ENCODE measurements around the gene HECW1.

Gene HECW1

DNA sequence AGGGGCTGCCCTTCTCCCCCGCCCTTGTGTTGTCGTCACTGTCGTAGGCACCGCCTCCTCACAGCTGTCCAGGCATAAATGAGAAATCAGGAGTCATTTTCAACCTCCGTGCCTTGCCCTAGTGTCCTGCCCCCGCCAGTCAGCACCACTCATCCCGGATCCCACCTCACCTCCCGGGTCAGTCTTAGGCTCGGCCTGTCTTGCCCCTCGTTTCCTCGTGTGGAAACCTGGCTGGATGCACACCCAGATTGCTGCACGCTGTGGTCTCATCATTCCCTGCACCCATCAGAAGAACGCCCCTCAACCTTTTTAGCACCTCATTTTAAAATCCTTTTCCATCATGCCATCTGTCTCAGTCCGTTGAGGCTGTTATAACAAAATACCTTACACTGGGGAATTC lies 213.1 kb downstream of the HECW1 start:
- Histone ChIP-seq H3F3A (ENCODE audit: low read depth) (no peaks in the 10 kb centered on the region), H3K4me2 (ENCODE audit: low read depth, low read length, poor library complexity, severe bottlenecking) (no peak overlapping the region), H2AFZ (ENCODE audit: low read length) (no peak overlapping the region), H3K9me2 (replicated peaks; ENCODE audit: low read depth, low read length) (no peaks in the 10 kb centered on the region), H3K4me3 (ENCODE audit: low read length, poor library complexity, severe bottlenecking) (no peak overlapping the region), H3K79me2 (ENCODE audit: insufficient read depth, low read length) (no peaks in the 10 kb centered on the region), H3K4me1 (ENCODE audit: insufficient read depth, low read length, poor library complexity, severe bottlenecking) (no peaks in the 10 kb centered on the region), H4K20me1 (ENCODE audit: insufficient read depth, low read length, poor library complexity, severe bottlenecking) (no peaks in the 10 kb centered on the region), H3K27me3 (ENCODE audit: insufficient read depth, low read length, poor library complexity, severe bottlenecking) (no peaks in the 10 kb centered on the region), H3K9me3 (ENCODE audit: insufficient read depth, low read depth, low read length) (no peaks in the 10 kb centered on the region), H3K36me3 (ENCODE audit: insufficient read depth, low read length) (no peaks in the 10 kb centered on the region), H3K9ac (ENCODE audit: low read depth, low read length, poor library complexity, severe bottlenecking) (no peak overlapping the region)
- TF ChIP-seq, protein P1, sequence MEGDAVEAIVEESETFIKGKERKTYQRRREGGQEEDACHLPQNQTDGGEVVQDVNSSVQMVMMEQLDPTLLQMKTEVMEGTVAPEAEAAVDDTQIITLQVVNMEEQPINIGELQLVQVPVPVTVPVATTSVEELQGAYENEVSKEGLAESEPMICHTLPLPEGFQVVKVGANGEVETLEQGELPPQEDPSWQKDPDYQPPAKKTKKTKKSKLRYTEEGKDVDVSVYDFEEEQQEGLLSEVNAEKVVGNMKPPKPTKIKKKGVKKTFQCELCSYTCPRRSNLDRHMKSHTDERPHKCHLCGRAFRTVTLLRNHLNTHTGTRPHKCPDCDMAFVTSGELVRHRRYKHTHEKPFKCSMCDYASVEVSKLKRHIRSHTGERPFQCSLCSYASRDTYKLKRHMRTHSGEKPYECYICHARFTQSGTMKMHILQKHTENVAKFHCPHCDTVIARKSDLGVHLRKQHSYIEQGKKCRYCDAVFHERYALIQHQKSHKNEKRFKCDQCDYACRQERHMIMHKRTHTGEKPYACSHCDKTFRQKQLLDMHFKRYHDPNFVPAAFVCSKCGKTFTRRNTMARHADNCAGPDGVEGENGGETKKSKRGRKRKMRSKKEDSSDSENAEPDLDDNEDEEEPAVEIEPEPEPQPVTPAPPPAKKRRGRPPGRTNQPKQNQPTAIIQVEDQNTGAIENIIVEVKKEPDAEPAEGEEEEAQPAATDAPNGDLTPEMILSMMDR (conservative IDR thresholded peaks at IDR 0.05; ENCODE audit: low read length): no peak
- no peak for TF ChIP-seq EZH2phosphoT487 (IDR thresholded peaks at IDR 0.05; ENCODE audit: borderline replicate concordance)

DNA sequence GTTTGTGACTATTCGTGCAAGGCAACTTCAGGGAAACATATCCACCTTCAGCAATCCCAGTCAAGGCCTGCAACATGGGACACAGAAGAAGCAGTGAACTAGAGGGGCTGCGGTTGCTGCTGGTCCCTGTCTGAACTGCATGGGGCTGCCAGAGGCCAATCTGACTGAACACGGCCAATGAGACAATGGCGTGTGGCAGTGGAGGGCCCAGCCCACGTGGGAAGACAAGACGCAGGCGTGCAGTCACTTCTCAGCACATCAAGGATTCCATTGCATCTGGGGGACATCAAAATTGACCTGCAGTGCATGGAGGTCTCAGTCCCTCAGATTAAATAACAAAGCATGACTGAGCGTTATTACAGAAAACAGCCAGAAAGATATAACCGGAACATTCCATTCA lies 215.9 kb downstream of the HECW1 start:
- TF ChIP-seq, protein P1 (conservative IDR thresholded peaks at IDR 0.05; ENCODE audit: low read length): no peak
- Histone ChIP-seq H3K4me1 (ENCODE audit: insufficient read depth, low read length, poor library complexity, severe bottlenecking) (no peaks in the 10 kb centered on the region), H3F3A (ENCODE audit: low read depth) (no peaks in the 10 kb centered on the region), H2AFZ (ENCODE audit: low read length) (no peak overlapping the region), H3K79me2 (ENCODE audit: insufficient read depth, low read length) (no peaks in the 10 kb centered on the region), H3K9me2 (replicated peaks; ENCODE audit: low read depth, low read length) (no peaks in the 10 kb centered on the region), H3K27me3 (ENCODE audit: insufficient read depth, low read length, poor library complexity, severe bottlenecking) (no peaks in the 10 kb centered on the region), H4K20me1 (ENCODE audit: insufficient read depth, low read length, poor library complexity, severe bottlenecking) (no peaks in the 10 kb centered on the region), H3K4me2 (ENCODE audit: low read depth, low read length, poor library complexity, severe bottlenecking) (no peak overlapping the region), H3K9ac (ENCODE audit: low read depth, low read length, poor library complexity, severe bottlenecking) (no peak overlapping the region), H3K36me3 (ENCODE audit: insufficient read depth, low read length) (no peaks in the 10 kb centered on the region), H3K4me3 (ENCODE audit: low read length, poor library complexity, severe bottlenecking) (no peak overlapping the region), H3K9me3 (ENCODE audit: insufficient read depth, low read depth, low read length) (no peaks in the 10 kb centered on the region)

DNA sequence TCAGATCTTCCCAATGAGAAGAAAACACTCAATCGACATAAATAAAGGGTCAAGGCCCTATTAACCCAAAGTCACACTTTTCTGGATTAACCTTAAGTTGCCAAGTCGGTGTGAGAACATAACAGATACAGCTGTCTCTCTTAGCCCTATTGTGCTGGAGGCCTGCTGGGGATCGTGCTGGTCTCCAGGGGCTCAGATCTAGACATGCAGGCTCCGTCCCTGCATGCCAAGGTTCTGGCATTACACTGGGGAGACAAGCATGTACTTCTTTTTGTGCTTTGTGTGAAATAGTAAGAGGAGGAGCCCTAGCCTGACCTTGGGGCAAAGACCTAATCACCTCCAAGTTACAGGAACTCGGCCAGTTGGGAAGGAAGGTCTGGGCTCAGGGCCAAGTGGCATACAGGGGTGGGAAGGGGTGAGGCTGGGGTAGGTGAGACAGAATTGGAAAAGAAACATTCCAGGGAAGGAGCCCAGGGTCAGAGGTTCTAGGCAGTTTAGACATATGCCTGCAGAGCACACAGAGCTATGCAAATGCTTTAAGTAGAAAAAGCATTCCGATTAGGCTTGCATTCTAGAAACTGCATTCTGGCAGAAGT lies 216.4 kb downstream of the HECW1 start:
- Histone ChIP-seq H3K79me2 (ENCODE audit: insufficient read depth, low read length) (no peaks in the 10 kb centered on the region), H3K9ac (ENCODE audit: low read depth, low read length, poor library complexity, severe bottlenecking) (no peak overlapping the region), H3K4me2 (ENCODE audit: low read depth, low read length, poor library complexity, severe bottlenecking) (no peak overlapping the region), H3F3A (ENCODE audit: low read depth) (no peaks in the 10 kb centered on the region), H3K9me3 (ENCODE audit: insufficient read depth, low read depth, low read length) (no peaks in the 10 kb centered on the region), H3K36me3 (ENCODE audit: insufficient read depth, low read length) (no peaks in the 10 kb centered on the region), H3K27me3 (ENCODE audit: insufficient read depth, low read length, poor library complexity, severe bottlenecking) (no peaks in the 10 kb centered on the region), H4K20me1 (ENCODE audit: insufficient read depth, low read length, poor library complexity, severe bottlenecking) (no peaks in the 10 kb centered on the region), H3K9me2 (replicated peaks; ENCODE audit: low read depth, low read length) (no peaks in the 10 kb centered on the region), H3K4me1 (ENCODE audit: insufficient read depth, low read length, poor library complexity, severe bottlenecking) (no peaks in the 10 kb centered on the region), H2AFZ (ENCODE audit: low read length) (no peak overlapping the region), H3K4me3 (ENCODE audit: low read length, poor library complexity, severe bottlenecking) (no peak overlapping the region)
- TF ChIP-seq, protein P1 (conservative IDR thresholded peaks at IDR 0.05; ENCODE audit: low read length): no peak
- no peak for TF ChIP-seq EZH2phosphoT487 (IDR thresholded peaks at IDR 0.05; ENCODE audit: borderline replicate concordance)
